Measurements from ENCODE around the gene CCNY. TPM values are rescaled to one million over a fixed set of nuclear protein-coding genes. Genes with fewer than 3 reads are reported as not detected.

CCNY gene
- total and polyA plus RNA-seq, 2 of the 13 experiments (the other 11 are each of a cell fraction or from before 2014, with no cell fraction given): 48.2 to 54.7 TPM

DNA sequence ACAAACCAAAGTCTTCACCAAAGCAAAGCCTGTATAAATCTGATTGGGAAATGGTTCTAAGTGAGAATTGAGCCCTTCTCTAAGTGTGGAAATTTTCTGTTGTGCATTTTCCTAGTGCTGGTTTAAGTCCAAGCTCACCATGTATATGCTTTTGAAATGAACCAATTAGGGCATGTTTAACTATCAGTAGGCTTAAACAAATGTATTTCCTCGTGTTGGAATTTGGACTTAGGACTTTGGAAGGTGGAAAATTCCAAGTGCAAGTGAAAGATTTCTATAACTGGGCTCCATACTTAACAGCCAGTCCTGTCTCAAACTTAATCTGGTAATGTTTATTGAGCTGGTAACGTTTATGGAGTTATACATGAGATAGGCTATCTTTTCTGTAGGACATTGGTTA lies 28.5 kb downstream of the CCNY start (continued):
- TF ChIP-seq, protein P1, sequence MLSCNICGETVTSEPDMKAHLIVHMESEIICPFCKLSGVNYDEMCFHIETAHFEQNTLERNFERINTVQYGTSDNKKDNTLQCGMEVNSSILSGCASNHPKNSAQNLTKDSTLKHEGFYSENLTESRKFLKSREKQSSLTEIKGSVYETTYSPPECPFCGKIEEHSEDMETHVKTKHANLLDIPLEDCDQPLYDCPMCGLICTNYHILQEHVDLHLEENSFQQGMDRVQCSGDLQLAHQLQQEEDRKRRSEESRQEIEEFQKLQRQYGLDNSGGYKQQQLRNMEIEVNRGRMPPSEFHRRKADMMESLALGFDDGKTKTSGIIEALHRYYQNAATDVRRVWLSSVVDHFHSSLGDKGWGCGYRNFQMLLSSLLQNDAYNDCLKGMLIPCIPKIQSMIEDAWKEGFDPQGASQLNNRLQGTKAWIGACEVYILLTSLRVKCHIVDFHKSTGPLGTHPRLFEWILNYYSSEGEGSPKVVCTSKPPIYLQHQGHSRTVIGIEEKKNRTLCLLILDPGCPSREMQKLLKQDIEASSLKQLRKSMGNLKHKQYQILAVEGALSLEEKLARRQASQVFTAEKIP (CRISPR knock-in tag; IDR thresholded peaks at IDR 0.05; ENCODE audit: borderline replicate concordance): no peak
- TF ChIP-seq EP300 (IDR thresholded peaks at IDR 0.05; ENCODE audit: low read depth in 2 of 2, low read length in 2 of 2): peak; percentile 41 to 93; a peak in 3 of 4 replicates
- TF ChIP-seq EP300 (CRISPR knock-in tag; IDR thresholded peaks at IDR 0.05; ENCODE audit: borderline replicate concordance): peak; percentile 55; the same call in 1 of the 2 replicates
- peak; percentile 62; the same call in 1 of the 2 replicates for TF ChIP-seq FOXM1 (CRISPR knock-in tag; IDR thresholded peaks at IDR 0.05)
- peak; percentile 79 for TF ChIP-seq DMAP1 (CRISPR knock-in tag; IDR thresholded peaks at IDR 0.05)
- no peak for TF ChIP-seq MATR3 (CRISPR knock-in tag; IDR thresholded peaks at IDR 0.05)
- TF ChIP-seq FOXA1 (IDR thresholded peaks at IDR 0.05): no peak
- peak; percentile 65 for TF ChIP-seq FOXA1 (CRISPR knock-in tag; IDR thresholded peaks at IDR 0.05)
- no peak for TF ChIP-seq ZNF792 (CRISPR knock-in tag; IDR thresholded peaks at IDR 0.05)
- peak; percentile 91 for TF ChIP-seq KDM6A (CRISPR knock-in tag; IDR thresholded peaks at IDR 0.05; ENCODE audit: low read depth)
- no peak for TF ChIP-seq AGO2 (optimal IDR thresholded peaks at IDR 0.05; ENCODE audit: low read depth, low read length)
- peak; percentile 74; the same call in 1 of the 2 replicates for TF ChIP-seq ZNF614 (CRISPR knock-in tag; IDR thresholded peaks at IDR 0.05; ENCODE audit: borderline replicate concordance)
- no peak for TF ChIP-seq NR2F6 (IDR thresholded peaks at IDR 0.05)
- TF ChIP-seq NR2F6 (CRISPR knock-in tag; IDR thresholded peaks at IDR 0.05): peak; percentile 48; the same call in 1 of the 2 replicates
- TF ChIP-seq, protein P2, sequence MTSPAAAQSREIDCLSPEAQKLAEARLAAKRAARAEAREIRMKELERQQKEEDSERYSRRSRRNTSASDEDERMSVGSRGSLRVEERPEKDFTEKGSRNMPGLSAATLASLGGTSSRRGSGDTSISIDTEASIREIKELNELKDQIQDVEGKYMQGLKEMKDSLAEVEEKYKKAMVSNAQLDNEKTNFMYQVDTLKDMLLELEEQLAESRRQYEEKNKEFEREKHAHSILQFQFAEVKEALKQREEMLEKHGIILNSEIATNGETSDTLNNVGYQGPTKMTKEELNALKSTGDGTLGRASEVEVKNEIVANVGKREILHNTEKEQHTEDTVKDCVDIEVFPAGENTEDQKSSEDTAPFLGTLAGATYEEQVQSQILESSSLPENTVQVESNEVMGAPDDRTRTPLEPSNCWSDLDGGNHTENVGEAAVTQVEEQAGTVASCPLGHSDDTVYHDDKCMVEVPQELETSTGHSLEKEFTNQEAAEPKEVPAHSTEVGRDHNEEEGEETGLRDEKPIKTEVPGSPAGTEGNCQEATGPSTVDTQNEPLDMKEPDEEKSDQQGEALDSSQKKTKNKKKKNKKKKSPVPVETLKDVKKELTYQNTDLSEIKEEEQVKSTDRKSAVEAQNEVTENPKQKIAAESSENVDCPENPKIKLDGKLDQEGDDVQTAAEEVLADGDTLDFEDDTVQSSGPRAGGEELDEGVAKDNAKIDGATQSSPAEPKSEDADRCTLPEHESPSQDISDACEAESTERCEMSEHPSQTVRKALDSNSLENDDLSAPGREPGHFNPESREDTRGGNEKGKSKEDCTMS (CRISPR knock-in tag; conservative IDR thresholded peaks at IDR 0.05): no peak
- 0 out of 2 replicates have a peak, but pooled peaks have one; percentile 9 for TF ChIP-seq STAG1 (CRISPR knock-in tag; IDR thresholded peaks at IDR 0.05)
- TF ChIP-seq, protein P3, sequence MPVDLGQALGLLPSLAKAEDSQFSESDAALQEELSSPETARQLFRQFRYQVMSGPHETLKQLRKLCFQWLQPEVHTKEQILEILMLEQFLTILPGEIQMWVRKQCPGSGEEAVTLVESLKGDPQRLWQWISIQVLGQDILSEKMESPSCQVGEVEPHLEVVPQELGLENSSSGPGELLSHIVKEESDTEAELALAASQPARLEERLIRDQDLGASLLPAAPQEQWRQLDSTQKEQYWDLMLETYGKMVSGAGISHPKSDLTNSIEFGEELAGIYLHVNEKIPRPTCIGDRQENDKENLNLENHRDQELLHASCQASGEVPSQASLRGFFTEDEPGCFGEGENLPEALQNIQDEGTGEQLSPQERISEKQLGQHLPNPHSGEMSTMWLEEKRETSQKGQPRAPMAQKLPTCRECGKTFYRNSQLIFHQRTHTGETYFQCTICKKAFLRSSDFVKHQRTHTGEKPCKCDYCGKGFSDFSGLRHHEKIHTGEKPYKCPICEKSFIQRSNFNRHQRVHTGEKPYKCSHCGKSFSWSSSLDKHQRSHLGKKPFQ (CRISPR knock-in tag; IDR thresholded peaks at IDR 0.05; ENCODE audit: insufficient replicate concordance): peak; percentile 62
- TF ChIP-seq, protein P4, sequence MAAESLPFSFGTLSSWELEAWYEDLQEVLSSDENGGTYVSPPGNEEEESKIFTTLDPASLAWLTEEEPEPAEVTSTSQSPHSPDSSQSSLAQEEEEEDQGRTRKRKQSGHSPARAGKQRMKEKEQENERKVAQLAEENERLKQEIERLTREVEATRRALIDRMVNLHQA (CRISPR knock-in tag; IDR thresholded peaks at IDR 0.05): no peak
- TF ChIP-seq ZFY (CRISPR knock-in tag; IDR thresholded peaks at IDR 0.05): no peak
- TF ChIP-seq, protein P5, sequence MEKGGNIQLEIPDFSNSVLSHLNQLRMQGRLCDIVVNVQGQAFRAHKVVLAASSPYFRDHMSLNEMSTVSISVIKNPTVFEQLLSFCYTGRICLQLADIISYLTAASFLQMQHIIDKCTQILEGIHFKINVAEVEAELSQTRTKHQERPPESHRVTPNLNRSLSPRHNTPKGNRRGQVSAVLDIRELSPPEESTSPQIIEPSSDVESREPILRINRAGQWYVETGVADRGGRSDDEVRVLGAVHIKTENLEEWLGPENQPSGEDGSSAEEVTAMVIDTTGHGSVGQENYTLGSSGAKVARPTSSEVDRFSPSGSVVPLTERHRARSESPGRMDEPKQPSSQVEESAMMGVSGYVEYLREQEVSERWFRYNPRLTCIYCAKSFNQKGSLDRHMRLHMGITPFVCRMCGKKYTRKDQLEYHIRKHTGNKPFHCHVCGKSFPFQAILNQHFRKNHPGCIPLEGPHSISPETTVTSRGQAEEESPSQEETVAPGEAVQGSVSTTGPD (CRISPR knock-in tag; IDR thresholded peaks at IDR 0.05): peak; percentile 67; the same call in 1 of the 2 replicates
- peak; percentile 66; the same call in 1 of the 2 replicates for TF ChIP-seq KAT8 (CRISPR knock-in tag; IDR thresholded peaks at IDR 0.05)
- TF ChIP-seq ZNF432 (CRISPR knock-in tag; IDR thresholded peaks at IDR 0.05; ENCODE audit: borderline replicate concordance): no peak
- no peak for TF ChIP-seq ZFYVE20 (CRISPR knock-in tag; IDR thresholded peaks at IDR 0.05; ENCODE audit: borderline replicate concordance, low read depth)
- no peak for TF ChIP-seq KAT7 (CRISPR knock-in tag; IDR thresholded peaks at IDR 0.05; ENCODE audit: borderline replicate concordance)
- peak; percentile 98 for TF ChIP-seq ZBTB20 (CRISPR knock-in tag; IDR thresholded peaks at IDR 0.05; ENCODE audit: borderline replicate concordance, low read depth)
- no peak for TF ChIP-seq ZNF577 (CRISPR knock-in tag; IDR thresholded peaks at IDR 0.05; ENCODE audit: borderline replicate concordance, low read depth)

All from HepG2 (cell line).